CD4-positive, alpha-beta T cell (primary cell): Measurements from ENCODE around the gene MEA1. TPM values are rescaled to one million over a fixed set of nuclear protein-coding genes. Genes with fewer than 3 reads are reported as not detected.

Experiments used
- ATAC-seq: fragments of 200-7000 bp; cut with Tn5 transposase; one replicate; pipeline ENCODE4 v1.10.0; 2022; ENCODE audit warnings: mild to moderate bottlenecking; ENCODE audit not compliant: poor library complexity
- CTCF ChIA-PET: fragments of 350-600 bp; sonication (Branson Sonifier 250); formaldehyde crosslinking; loops from one replicate; lab custom pipeline; 2021; ENCODE audit warnings: antibody characterized with exemption, inconsistent platforms; lab: Charles Lee
- POLR2A ChIA-PET: fragments of 350-600 bp; sonication (Branson Sonifier 250); formaldehyde crosslinking; loops from one replicate; lab custom pipeline; 2021; ENCODE audit warnings: antibody characterized with exemption, inconsistent platforms; lab: Charles Lee
- DNase-seq, 14 experiments: peaks; one replicate each; pipeline ENCODE4 v3.0.0-alpha.2; 2013 to 2020; ENCODE audit warnings: mixed read lengths in 2 of 14
- H3K27ac ChIP-seq, 2 donors: one replicate each; pipeline versions ENCODE4 v1.5.1 to v1.7.0; 2013; ENCODE audit warnings: low read length in 2 of 2, low read depth in 1 of 2, mild to moderate bottlenecking in 1 of 2
- H3K27me3 ChIP-seq, 2 experiments: 1 replicate in 1 of 2; 2 replicates in 1 of 2; pipeline versions ENCODE4 v1.6.1 to v1.7.0; 2013; ENCODE audit warnings: low read length in 2 of 2, control low read depth in 1 of 2, mild to moderate bottlenecking in 1 of 2, moderate library complexity in 1 of 2; ENCODE audit not compliant: insufficient read depth in 2 of 2, control insufficient read depth in 1 of 2
- H3K36me3 ChIP-seq: one replicate; pipeline ENCODE4 v1.6.1; 2013; ENCODE audit warnings: low read length, control low read depth; ENCODE audit not compliant: insufficient read depth
- H3K4me1 ChIP-seq: one replicate; pipeline ENCODE4 v1.6.1; 2013; ENCODE audit warnings: low read length, control low read depth; ENCODE audit not compliant: insufficient read depth
- H3K4me3 ChIP-seq: one replicate; pipeline ENCODE4 v1.5.1; 2013; ENCODE audit warnings: mild to moderate bottlenecking, low read length, moderate library complexity
- H3K9me3 ChIP-seq, 2 experiments: 1 replicate in 1 of 2; 2 replicates in 1 of 2; pipeline versions ENCODE4 v1.6.1 to v1.7.0; 2013; ENCODE audit warnings: low read length in 2 of 2, mild to moderate bottlenecking in 2 of 2, control low read depth in 1 of 2, moderate library complexity in 1 of 2; ENCODE audit not compliant: control insufficient read depth in 1 of 2, insufficient read depth in 1 of 2
- H3K27ac Mint-ChIP-seq: one replicate; pipeline ENCODE4 v1.8.0; 2020; ENCODE audit warnings: mixed read lengths
- H3K27me3 Mint-ChIP-seq: one replicate; pipeline ENCODE4 v1.8.0; 2021; ENCODE audit warnings: mixed read lengths
- H3K36me3 Mint-ChIP-seq: one replicate; pipeline ENCODE4 v1.8.0; 2021; ENCODE audit warnings: low read depth, mixed read lengths
- H3K4me1 Mint-ChIP-seq: one replicate; pipeline ENCODE4 v1.8.0; 2021; ENCODE audit warnings: low read depth, mixed read lengths
- H3K4me3 Mint-ChIP-seq: one replicate; pipeline ENCODE4 v1.8.0; 2020; ENCODE audit warnings: mild to moderate bottlenecking, mixed read lengths
- H3K9me3 Mint-ChIP-seq: one replicate; pipeline ENCODE4 v1.8.0; 2020; ENCODE audit warnings: mixed read lengths
- CTCF ChIP-seq: fragments of 200-600 bp; IDR thresholded peaks from one replicate; pipeline ENCODE4 v1.8.0; 2022; ENCODE audit warnings: antibody characterized with exemption, mild to moderate bottlenecking
- intact Hi-C, 2 experiments: fragments of 100-400 bp; cut with DNase I in 1 of 2; cut with micrococcal nuclease in 1 of 2; formaldehyde crosslinking; loops; one replicate each; pipeline versions ENCODE4 v1.15.1 to v1.9.0; 2023 to 2025; cut with DNase I, micrococcal nuclease
- total RNA-seq, 174 experiments: library from RNA in 2 of 174; stranded (reverse) in 2 of 174; gene quantifications; one replicate each; pipeline ENCODE4 v1.2.3 and lab custom pipeline; 2021 to 2026

Gene MEA1
- total RNA-seq, 2 experiments from 2014 or later, result 13.6 to 17.0 TPM

GRCh38 chr6:43052842-43053544, 39.2 kb upstream of the MEA1 start:
- TF ChIP-seq CTCF, result no peak
- intact Hi-C loops, result loop anchor here (2.0 to 10.0 kb wide), 4 partner anchors 76 to 1158 kb away; partner anchors contain the start of genes PEX6 (in 2 of the 2), CNPY3 (in 1 of the 2), GTPBP2 (in 1 of the 2) and USP49 (in 1 of the 2)
- H3K27ac Mint-ChIP-seq, result peak overlapping the region; percentile 96
- H3K27me3 ChIP-seq, result no peaks in the 10 kb centered on the region
- H3K27ac ChIP-seq, result peak overlapping the region; percentile 76 to 84
- peak overlapping the region; percentile 93 for H3K4me3 ChIP-seq
- H3K4me1 ChIP-seq, result peaks cover 38% of the 10 kb centered on the region
- H3K36me3 Mint-ChIP-seq, result peaks cover 60% of the 10 kb centered on the region
- H3K27me3 Mint-ChIP-seq, result no peaks in the 10 kb centered on the region
- POLR2A ChIA-PET, result interaction anchor here (1.0 to 3.2 kb wide), 17 partner anchors 12 to 1266 kb away, joined by 3 to 50 read pairs (median 5); partner anchors contain the start of genes CNPY3, CUL9, KLHDC3 and MEA1
- CTCF ChIA-PET, result interaction anchor here (0.6 to 1.5 kb wide), 5 partner anchors 32 to 152 kb away, joined by 3 to 7 read pairs (median 4); partner anchors contain the start of gene RRP36
- peaks cover 52% of the 10 kb centered on the region for H3K4me1 Mint-ChIP-seq
- DNase-seq (peak in 7 of 14 experiments; percentile 7 to 42 (median 18)), ATAC-seq (peak; percentile 14)
- peaks cover 41% of the 10 kb centered on the region for H3K36me3 ChIP-seq
- no peaks in the 10 kb centered on the region for H3K9me3 Mint-ChIP-seq
- H3K9me3 ChIP-seq, result no peaks in the 10 kb centered on the region
- peak overlapping the region; percentile 98 for H3K4me3 Mint-ChIP-seq

- Mint-ChIP-seq H3K9me3 (no peaks in the 10 kb centered on the region), H3K36me3 (peaks cover 61% of the 10 kb centered on the region), H3K27me3 (no peaks in the 10 kb centered on the region), H3K27ac (peak overlapping the region; percentile 96), H3K4me3 (peak overlapping the region; percentile 98), H3K4me1 (peaks cover 48% of the 10 kb centered on the region)
- ATAC-seq (no peak), DNase-seq (no peak)
- POLR2A ChIA-PET, result interaction anchor here (0.6 to 3.2 kb wide), 3 partner anchors 31 to 312 kb away, joined by 3 to 37 read pairs (median 25); partner anchors contain the start of genes KLHDC3, MEA1 and RRP36
- Histone ChIP-seq H3K4me3 (no peak overlapping the region), H3K36me3 (peaks cover 39% of the 10 kb centered on the region), H3K4me1 (peaks cover 36% of the 10 kb centered on the region), H3K27ac (peak overlapping the region in 1 of 2 donors; percentile 76), H3K9me3 (no peaks in the 10 kb centered on the region), H3K27me3 (no peaks in the 10 kb centered on the region)
- CTCF ChIA-PET, result no interaction called here
- intact Hi-C loops, result loop anchor here (2.0 to 10.0 kb wide), 4 partner anchors 75 to 1158 kb away; partner anchors contain the start of genes PEX6 (in 2 of the 2), CNPY3 (in 1 of the 2), GTPBP2 (in 1 of the 2) and USP49 (in 1 of the 2)
- no peak for TF ChIP-seq CTCF
Measured at GRCh38 chr6:43052225-43052841, 38.6 kb upstream of the MEA1 start.

- Mint-ChIP-seq H3K4me3 (peak overlapping the region; percentile 65), H3K4me1 (peaks cover 44% of the 10 kb centered on the region), H3K36me3 (peaks cover 69% of the 10 kb centered on the region), H3K9me3 (no peaks in the 10 kb centered on the region), H3K27ac (peak overlapping the region; percentile 37), H3K27me3 (no peaks in the 10 kb centered on the region)
- DNase-seq (no peak), ATAC-seq (no peak)
- H3K27me3 ChIP-seq, result no peaks in the 10 kb centered on the region
- H3K27ac ChIP-seq, result no peak overlapping the region
- TF ChIP-seq CTCF, result no peak
- CTCF ChIA-PET, result no interaction called here
- POLR2A ChIA-PET, result interaction anchor here (0.5 to 0.6 kb wide), 3 partner anchors 8 to 28 kb away, joined by 3 read pairs; partner anchors contain the start of genes KLC4 and MRPL2
- no peaks in the 10 kb centered on the region for H3K9me3 ChIP-seq
- peaks cover 36% of the 10 kb centered on the region for H3K4me1 ChIP-seq
- H3K36me3 ChIP-seq, result peaks cover 40% of the 10 kb centered on the region
- intact Hi-C loops, result loop anchor here (5.0 to 10.0 kb wide), 3 partner anchors 74 to 1156 kb away; partner anchors contain the start of genes PEX6 (in 2 of the 2), GTPBP2 (in 1 of the 2) and USP49 (in 1 of the 2)
- H3K4me3 ChIP-seq, result no peak overlapping the region
Measured at GRCh38 chr6:43050981-43051380, 37.2 kb upstream of the MEA1 start.
